Activated CD4-positive, alpha-beta T cell treated with anti-CD3 and anti-CD28 coated beads, Interleukin-2, amount 50 U/mL, for 1 hour (primary cell): Measurements from ENCODE around the gene SLC2A2.
"Not testable (repeated sequence)": the region's sequence is repeated elsewhere in the genome, so short reads cannot be mapped to it uniquely, and the experiment has no call there.

Experiments used
- DNase-seq: peaks from one replicate; pipeline ENCODE4 v3.0.0-alpha.2; 2020

The SLC2A2 gene

GRCh38 chr3:170980399-170980798 lies 46.1 kb downstream of the SLC2A2 start:
- no peak for DNase-seq

- no peak for DNase-seq
Measured at GRCh38 chr3:170977949-170978745, 48.4 kb downstream of the SLC2A2 start.

- DNase-seq, result no peak
Measured at GRCh38 chr3:170976190-170976519, 50.4 kb downstream of the SLC2A2 start.

- no peak for DNase-seq
Measured at GRCh38 chr3:170975283-170976189, 51.0 kb downstream of the SLC2A2 start.

- DNase-seq, result no peak
Measured at GRCh38 chr3:170974872-170975271, 51.6 kb downstream of the SLC2A2 start.

GRCh38 chr3:170972917-170973316 lies 53.6 kb downstream of the SLC2A2 start:
- not testable (repeated sequence) for DNase-seq

- DNase-seq, result no peak
Measured at GRCh38 chr3:170967126-170967525, 59.4 kb downstream of the SLC2A2 start.

- no peak for DNase-seq
Measured at GRCh38 chr3:170966495-170966894, 60.0 kb downstream of the SLC2A2 start.

GRCh38 chr3:170962411-170962810 lies 64.1 kb downstream of the SLC2A2 start:
- DNase-seq, result no peak

GRCh38 chr3:170961616-170962400 lies 64.7 kb downstream of the SLC2A2 start:
- no peak for DNase-seq

GRCh38 chr3:170959457-170959856 lies 67.1 kb downstream of the SLC2A2 start:
- no peak for DNase-seq

GRCh38 chr3:170956647-170957046 lies 69.9 kb downstream of the SLC2A2 start:
- no peak for DNase-seq

- DNase-seq, result no peak
Measured at GRCh38 chr3:170953736-170954135, 72.8 kb downstream of the SLC2A2 start.

GRCh38 chr3:170953229-170953628 lies 73.3 kb downstream of the SLC2A2 start:
- no peak for DNase-seq

GRCh38 chr3:170949211-170949610 lies 77.3 kb downstream of the SLC2A2 start:
- DNase-seq, result no peak

- DNase-seq, result no peak
Measured at GRCh38 chr3:170947018-170947769, 79.3 kb downstream of the SLC2A2 start.
